ENCODE measurements around the gene GALC. TPM values are rescaled to one million over a fixed set of nuclear protein-coding genes. Genes with fewer than 3 reads are reported as not detected.

Gene GALC
- total RNA-seq, 1 experiment from 2014 or later, result 0.18 TPM

- intact Hi-C loops (cut with micrococcal nuclease), result no loop called here
- Histone ChIP-seq H3K36me3 (ENCODE audit: low read depth, low read length) (no peaks in the 10 kb centered on the region), H3K27ac (ENCODE audit: low read length) (no peak overlapping the region), H3K4me1 (ENCODE audit: insufficient read depth, low read length) (no peaks in the 10 kb centered on the region; the same call in 1 of the 2 replicates), H2AFZ (ENCODE audit: low read length) (no peak overlapping the region), H3K4me3 (ENCODE audit: low read length) (no peak overlapping the region), H3K9me2 (replicated peaks; ENCODE audit: low read length) (no peaks in the 10 kb centered on the region), H3K4me2 (ENCODE audit: low read length) (no peak overlapping the region), H3K9me3 (ENCODE audit: low read length) (no peaks in the 10 kb centered on the region), H3K79me2 (ENCODE audit: low read length) (no peaks in the 10 kb centered on the region), H4K20me1 (ENCODE audit: low read length) (no peaks in the 10 kb centered on the region), H3K9ac (ENCODE audit: low read length) (no peak overlapping the region), H3K27me3 (ENCODE audit: low read length) (no peaks in the 10 kb centered on the region), H3F3A (ENCODE audit: low read length, unreplicated experiment) (no peaks in the 10 kb centered on the region)
- BruUV-seq (replicated peaks), result no TSS peak
- POLR2A ChIA-PET (ENCODE audit: unreplicated experiment), result no interaction called here
- TF ChIP-seq EZH2 (IDR thresholded peaks at IDR 0.05; ENCODE audit: low read length, unreplicated experiment), result no peak
- TF ChIP-seq, protein P1, sequence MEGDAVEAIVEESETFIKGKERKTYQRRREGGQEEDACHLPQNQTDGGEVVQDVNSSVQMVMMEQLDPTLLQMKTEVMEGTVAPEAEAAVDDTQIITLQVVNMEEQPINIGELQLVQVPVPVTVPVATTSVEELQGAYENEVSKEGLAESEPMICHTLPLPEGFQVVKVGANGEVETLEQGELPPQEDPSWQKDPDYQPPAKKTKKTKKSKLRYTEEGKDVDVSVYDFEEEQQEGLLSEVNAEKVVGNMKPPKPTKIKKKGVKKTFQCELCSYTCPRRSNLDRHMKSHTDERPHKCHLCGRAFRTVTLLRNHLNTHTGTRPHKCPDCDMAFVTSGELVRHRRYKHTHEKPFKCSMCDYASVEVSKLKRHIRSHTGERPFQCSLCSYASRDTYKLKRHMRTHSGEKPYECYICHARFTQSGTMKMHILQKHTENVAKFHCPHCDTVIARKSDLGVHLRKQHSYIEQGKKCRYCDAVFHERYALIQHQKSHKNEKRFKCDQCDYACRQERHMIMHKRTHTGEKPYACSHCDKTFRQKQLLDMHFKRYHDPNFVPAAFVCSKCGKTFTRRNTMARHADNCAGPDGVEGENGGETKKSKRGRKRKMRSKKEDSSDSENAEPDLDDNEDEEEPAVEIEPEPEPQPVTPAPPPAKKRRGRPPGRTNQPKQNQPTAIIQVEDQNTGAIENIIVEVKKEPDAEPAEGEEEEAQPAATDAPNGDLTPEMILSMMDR (conservative IDR thresholded peaks at IDR 0.05; ENCODE audit: low read depth, low read length), result no peak
- no peak for TF ChIP-seq EZH2phosphoT487 (IDR thresholded peaks at IDR 0.05; ENCODE audit: borderline replicate concordance, low read length)
- CTCF ChIA-PET, result no interaction called here
- ATAC-seq, result no peak
- no peak for DNase-seq
Measured at GRCh38 chr14:88005978-88006851, 13.2 kb upstream of the GALC start.

DNA sequence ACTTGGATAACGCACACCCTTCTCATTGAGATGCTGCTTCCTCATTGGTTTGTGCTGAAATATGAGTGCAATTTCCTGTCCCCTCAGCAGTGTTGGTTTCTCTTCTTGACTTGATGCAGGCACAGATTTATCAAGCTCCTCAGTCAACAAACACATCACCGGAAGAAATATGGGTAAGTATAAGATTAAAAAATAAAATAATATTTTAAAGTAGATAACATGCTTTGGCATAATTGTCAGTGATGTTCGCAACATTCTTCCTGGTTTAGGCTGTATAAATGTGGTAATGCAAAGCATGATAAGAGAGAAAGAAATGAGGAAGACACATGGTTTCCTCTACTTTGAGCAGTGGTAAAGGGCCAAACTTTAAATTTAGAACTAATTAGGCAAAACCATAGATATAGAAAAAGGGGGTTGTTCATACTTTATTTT, 12.1 kb upstream of the GALC start, which contains the start of gene GPR65:
GPR65 (plus strand) TSS at position 86 of the 432 bp plus-strand sequence. CDS start 5,713 bp downstream, outside the sequence.
- no TSS peak for BruUV-seq (replicated peaks)
- Histone ChIP-seq H3K27ac (ENCODE audit: low read length) (no peak within 1 kb of the TSS), H3K79me2 (ENCODE audit: low read length) (no peaks in the 10 kb centered on the region), H3K27me3 (ENCODE audit: low read length) (no peaks in the 10 kb centered on the region), H3K4me3 (ENCODE audit: low read length) (no peak within 1 kb of the TSS), H4K20me1 (ENCODE audit: low read length) (no peaks in the 10 kb centered on the region), H3K9me2 (replicated peaks; ENCODE audit: low read length) (no peaks in the 10 kb centered on the region), H3K4me1 (ENCODE audit: insufficient read depth, low read length) (no peaks in the 10 kb centered on the region), H3F3A (ENCODE audit: low read length, unreplicated experiment) (no peaks in the 10 kb centered on the region), H3K9me3 (ENCODE audit: low read length) (no peaks in the 10 kb centered on the region), H3K4me2 (ENCODE audit: low read length) (no peak within 1 kb of the TSS), H3K9ac (ENCODE audit: low read length) (no peak within 1 kb of the TSS), H2AFZ (ENCODE audit: low read length) (no peak within 1 kb of the TSS), H3K36me3 (ENCODE audit: low read depth, low read length) (no peaks in the 10 kb centered on the region)
- intact Hi-C loops (cut with micrococcal nuclease), result no loop called here
- no peak for ATAC-seq
- TF ChIP-seq EZH2phosphoT487 (IDR thresholded peaks at IDR 0.05; ENCODE audit: borderline replicate concordance, low read length), result no peak
- TF ChIP-seq EZH2 (IDR thresholded peaks at IDR 0.05; ENCODE audit: low read length, unreplicated experiment), result no peak
- TF ChIP-seq, protein P1 (conservative IDR thresholded peaks at IDR 0.05; ENCODE audit: low read depth, low read length), result no peak
- ChIA-PET POLR2A (ENCODE audit: unreplicated experiment) (no interaction called here), CTCF (no interaction called here)
- no peak for DNase-seq

GRCh38 chr14:88004506-88005036, 11.6 kb upstream of the GALC start:
- no peaks in the 10 kb centered on the region for H3K27me3 ChIP-seq (ENCODE audit: low read length)
- no peaks in the 10 kb centered on the region for H3K79me2 ChIP-seq (ENCODE audit: low read length)
- H3K4me2 ChIP-seq (ENCODE audit: low read length), result no peak overlapping the region
- DNase-seq (no peak), ATAC-seq (no peak)
- intact Hi-C loops (cut with micrococcal nuclease), result no loop called here
- H3K36me3 ChIP-seq (ENCODE audit: low read depth, low read length), result no peaks in the 10 kb centered on the region
- no peak overlapping the region for H3K9ac ChIP-seq (ENCODE audit: low read length)
- POLR2A ChIA-PET (ENCODE audit: unreplicated experiment), result interaction anchor here (0.6 kb wide), 1 partner anchor 1768 kb away, joined by 5 read pairs; no protein-coding TSS in a partner anchor
- no peak overlapping the region for H2AFZ ChIP-seq (ENCODE audit: low read length)
- H3F3A ChIP-seq (ENCODE audit: low read length, unreplicated experiment), result no peaks in the 10 kb centered on the region
- H3K27ac ChIP-seq (ENCODE audit: low read length), result no peak overlapping the region
- no peaks in the 10 kb centered on the region for H3K9me2 ChIP-seq (replicated peaks; ENCODE audit: low read length)
- H4K20me1 ChIP-seq (ENCODE audit: low read length), result no peaks in the 10 kb centered on the region
- CTCF ChIA-PET, result no interaction called here
- no peak for TF ChIP-seq EZH2phosphoT487 (IDR thresholded peaks at IDR 0.05; ENCODE audit: borderline replicate concordance, low read length)
- TF ChIP-seq, protein P1 (conservative IDR thresholded peaks at IDR 0.05; ENCODE audit: low read depth, low read length), result no peak
- BruUV-seq (replicated peaks), result no TSS peak
- no peak overlapping the region for H3K4me3 ChIP-seq (ENCODE audit: low read length)
- no peaks in the 10 kb centered on the region for H3K4me1 ChIP-seq (ENCODE audit: insufficient read depth, low read length)
- H3K9me3 ChIP-seq (ENCODE audit: low read length), result no peaks in the 10 kb centered on the region

Measured in PC-3 (cell line).